HEK293 (cell line): Measurements from ENCODE around the gene NKX2-8.

Experiments used
- CTCF ChIA-PET: fragments of 350-600 bp; formaldehyde crosslinking; extraction: SDS; loops from one replicate; lab custom pipeline; 2021; ENCODE audit warnings: antibody characterized with exemption; lab: Yijun Ruan, JAX
- POLR2A ChIA-PET: fragments of 300-600 bp; formaldehyde crosslinking; extraction: SDS; loops from one replicate; lab custom pipeline; 2020; ENCODE audit warnings: antibody characterized with exemption, inconsistent platforms; lab: Yijun Ruan, JAX
- H3K27ac ChIP-seq: fragments of 200-500 bp; sonication (Bioruptor generic); 2 replicates; pipeline ENCODE4 v1.5.1; 2014; ENCODE audit warnings: low read depth, low read length, control low read depth, inconsistent platforms; ENCODE audit errors: extremely low read depth
- H3K36me3 ChIP-seq, 2 experiments: fragments of 200-500 bp in 1 of 2; sonication (Bioruptor generic) in 1 of 2; 1 replicate in 1 of 2; 2 replicates in 1 of 2; pipeline ENCODE4 v1.5.1; 2014 to 2017; ENCODE audit warnings: inconsistent platforms in 2 of 2, low read length in 2 of 2; ENCODE audit not compliant: control insufficient read depth in 2 of 2, insufficient read depth in 1 of 2
- H3K4me1 ChIP-seq: fragments of 200-500 bp; sonication (Bioruptor generic); 2 replicates; pipeline ENCODE4 v1.5.1; 2014; ENCODE audit warnings: mild to moderate bottlenecking, low read length, inconsistent platforms; ENCODE audit not compliant: control insufficient read depth, insufficient read depth
- H3K4me3 ChIP-seq: 2 replicates; pipeline ENCODE4 v1.5.1; 2011; ENCODE audit warnings: low read depth, mild to moderate bottlenecking, control low read depth, low read length, moderate library complexity
- H3K9me3 ChIP-seq: fragments of 200-500 bp; sonication (Bioruptor generic); 2 replicates; pipeline ENCODE4 v1.5.1; 2014; ENCODE audit warnings: low read depth, low read length, inconsistent platforms; ENCODE audit not compliant: control insufficient read depth, insufficient read depth
- KLF10 ChIP-seq: fragments of 450-650 bp; IDR thresholded peaks from 2 replicates; pipeline ENCODE4 v1.5.1; 2018; ENCODE audit warnings: missing biosample characterization, mild to moderate bottlenecking, missing genetic modification characterization
- OSR2 ChIP-seq: fragments of 450-650 bp; formaldehyde crosslinking; IDR thresholded peaks from 2 replicates; pipeline ENCODE4 v1.5.1; 2016; ENCODE audit warnings: missing biosample characterization, missing genetic modification characterization
- RBAK ChIP-seq: fragments of 450-650 bp; formaldehyde crosslinking; IDR thresholded peaks from 2 replicates; pipeline ENCODE4 v1.5.1; 2016; ENCODE audit warnings: missing biosample characterization, missing genetic modification characterization
- WT1 ChIP-seq: fragments of 450-650 bp; formaldehyde crosslinking; IDR thresholded peaks from 2 replicates; pipeline ENCODE4 v1.5.1; 2016; ENCODE audit warnings: missing biosample characterization, missing genetic modification characterization
- YY1 ChIP-seq: fragments of 450-650 bp; formaldehyde crosslinking; IDR thresholded peaks from 2 replicates; pipeline ENCODE4 v1.5.1; 2018; ENCODE audit warnings: missing biosample characterization, missing genetic modification characterization
- ZEB2 ChIP-seq: fragments of 450-650 bp; formaldehyde crosslinking; IDR thresholded peaks from 2 replicates; pipeline ENCODE4 v1.5.1; 2016; ENCODE audit warnings: missing biosample characterization, missing genetic modification characterization
- ZNF114 ChIP-seq: fragments of 450-650 bp; formaldehyde crosslinking; IDR thresholded peaks from 2 replicates; pipeline ENCODE4 v1.5.0; 2017; ENCODE audit warnings: missing biosample characterization, missing genetic modification characterization
- ZNF138 ChIP-seq: fragments of 450-650 bp; formaldehyde crosslinking; IDR thresholded peaks from 2 replicates; pipeline ENCODE4 v1.5.1; 2016; ENCODE audit warnings: missing biosample characterization, missing genetic modification characterization, borderline replicate concordance
- ZNF354C ChIP-seq: fragments of 450-650 bp; formaldehyde crosslinking; IDR thresholded peaks from 2 replicates; pipeline ENCODE4 v1.5.1; 2016; ENCODE audit warnings: missing biosample characterization, missing genetic modification characterization, low read depth, borderline replicate concordance
- ZNF473 ChIP-seq: fragments of 450-650 bp; formaldehyde crosslinking; IDR thresholded peaks from 2 replicates; pipeline ENCODE4 v1.5.1; 2017; ENCODE audit warnings: missing biosample characterization, missing genetic modification characterization
- ZNF514 ChIP-seq: fragments of 450-650 bp; formaldehyde crosslinking; IDR thresholded peaks from 2 replicates; pipeline ENCODE4 v1.5.1; 2016; ENCODE audit warnings: missing biosample characterization, missing genetic modification characterization
- ZNF560 ChIP-seq: fragments of 450-650 bp; formaldehyde crosslinking; IDR thresholded peaks from 2 replicates; pipeline ENCODE4 v1.5.1; 2017; ENCODE audit warnings: missing biosample characterization, missing genetic modification characterization, borderline replicate concordance
- ZNF561 ChIP-seq: fragments of 450-650 bp; IDR thresholded peaks from 2 replicates; pipeline ENCODE4 v1.5.1; 2018; ENCODE audit warnings: missing biosample characterization, missing genetic modification characterization, borderline replicate concordance
- ZNF585B ChIP-seq: fragments of 450-650 bp; formaldehyde crosslinking; IDR thresholded peaks from 2 replicates; pipeline ENCODE4 v1.5.1; 2016; ENCODE audit warnings: missing biosample characterization, missing genetic modification characterization
- ZNF623 ChIP-seq: fragments of 450-650 bp; formaldehyde crosslinking; IDR thresholded peaks from 2 replicates; pipeline ENCODE4 v1.5.1; 2016; ENCODE audit warnings: missing biosample characterization, missing genetic modification characterization
- ZNF664 ChIP-seq: fragments of 450-650 bp; formaldehyde crosslinking; IDR thresholded peaks from 2 replicates; pipeline ENCODE4 v1.5.1; 2016; ENCODE audit warnings: missing biosample characterization, missing genetic modification characterization
- ZNF677 ChIP-seq: fragments of 450-650 bp; IDR thresholded peaks from 2 replicates; pipeline ENCODE4 v1.5.0; 2018; ENCODE audit warnings: missing biosample characterization, mild to moderate bottlenecking, missing genetic modification characterization, moderate library complexity
- ZNF777 ChIP-seq: fragments of 450-650 bp; formaldehyde crosslinking; IDR thresholded peaks from 2 replicates; pipeline ENCODE4 v1.5.1; 2017; ENCODE audit warnings: missing biosample characterization, missing genetic modification characterization, borderline replicate concordance
- TF ChIP-seq, protein P1 (sequence below): fragments of 450-650 bp; formaldehyde crosslinking; conservative IDR thresholded peaks from 2 replicates; pipeline ENCODE4 v1.5.1; 2016; ENCODE audit warnings: low read depth, missing biosample characterization, missing genetic modification characterization
- TF ChIP-seq, protein P2 (sequence below): fragments of 450-650 bp; formaldehyde crosslinking; IDR thresholded peaks from 2 replicates; pipeline ENCODE4 v1.5.1; 2017; ENCODE audit warnings: missing biosample characterization, mild to moderate bottlenecking, missing genetic modification characterization, moderate library complexity

The NKX2-8 gene

DNA sequence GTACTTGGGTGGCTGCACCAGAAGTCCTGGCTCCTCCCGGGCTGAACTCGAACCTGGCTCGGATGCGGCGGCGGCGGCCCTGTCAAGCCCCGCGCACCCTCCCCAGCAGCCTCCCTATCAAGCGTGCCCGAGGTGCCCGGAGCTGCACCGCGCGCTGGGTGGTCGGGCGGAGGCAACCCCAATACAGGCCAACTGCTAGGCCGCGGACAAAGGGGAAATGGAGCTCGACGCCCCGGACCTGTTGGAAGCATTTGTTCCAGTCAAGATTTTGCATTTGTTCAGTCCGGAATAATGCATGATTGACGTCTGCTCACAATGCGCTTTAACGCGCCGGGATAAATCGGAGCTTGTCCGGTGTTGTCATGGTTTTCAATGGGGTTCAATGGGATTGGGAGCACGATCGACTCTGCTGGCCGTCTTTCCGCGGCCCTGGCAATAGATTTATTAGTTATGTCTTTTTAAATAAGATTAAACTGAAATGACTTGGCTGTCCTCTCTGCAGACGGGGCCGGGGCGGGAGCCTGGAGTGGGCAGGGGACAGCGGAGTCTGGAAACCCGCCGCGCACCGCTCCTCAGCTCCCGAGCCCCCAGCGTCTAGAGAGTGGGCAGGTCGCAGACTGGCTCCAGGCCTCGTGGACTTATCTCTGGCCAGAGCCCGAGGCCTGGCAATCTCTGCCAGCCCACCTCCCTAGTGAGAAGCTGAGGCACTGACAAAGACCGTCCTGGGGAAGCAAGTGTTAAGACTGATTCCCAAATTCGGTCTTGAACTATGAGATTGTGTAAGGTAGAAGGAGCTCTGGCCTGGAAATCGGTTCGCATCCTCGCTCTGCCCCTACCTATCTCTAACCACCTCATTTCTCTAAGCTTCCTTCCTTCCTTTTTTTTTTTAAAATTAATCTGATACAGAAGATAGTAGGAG is 1.7 kb upstream of the NKX2-8 start:
- H3K36me3 ChIP-seq: no peaks in the 10 kb centered on the region
- TF ChIP-seq ZNF514 (no peak), ZNF664 (tag by site-specific recombination) (no peak), ZNF138 (tag by site-specific recombination) (no peak), RBAK (no peak), YY1 (tag by site-specific recombination) (no peak), ZNF623 (tag by site-specific recombination) (no peak), ZEB2 (tag by site-specific recombination) (no peak), ZNF585B (tag by site-specific recombination) (no peak), ZNF677 (tag by site-specific recombination) (no peak), ZNF354C (tag by site-specific recombination) (no peak), ZNF114 (tag by site-specific recombination) (no peak), ZNF560 (tag by site-specific recombination) (no peak), WT1 (no peak), ZNF473 (no peak), KLF10 (tag by site-specific recombination) (no peak), ZNF561 (tag by site-specific recombination) (no peak), ZNF777 (tag by site-specific recombination) (no peak), OSR2 (tag by site-specific recombination) (no peak)
- TF ChIP-seq, protein P1, sequence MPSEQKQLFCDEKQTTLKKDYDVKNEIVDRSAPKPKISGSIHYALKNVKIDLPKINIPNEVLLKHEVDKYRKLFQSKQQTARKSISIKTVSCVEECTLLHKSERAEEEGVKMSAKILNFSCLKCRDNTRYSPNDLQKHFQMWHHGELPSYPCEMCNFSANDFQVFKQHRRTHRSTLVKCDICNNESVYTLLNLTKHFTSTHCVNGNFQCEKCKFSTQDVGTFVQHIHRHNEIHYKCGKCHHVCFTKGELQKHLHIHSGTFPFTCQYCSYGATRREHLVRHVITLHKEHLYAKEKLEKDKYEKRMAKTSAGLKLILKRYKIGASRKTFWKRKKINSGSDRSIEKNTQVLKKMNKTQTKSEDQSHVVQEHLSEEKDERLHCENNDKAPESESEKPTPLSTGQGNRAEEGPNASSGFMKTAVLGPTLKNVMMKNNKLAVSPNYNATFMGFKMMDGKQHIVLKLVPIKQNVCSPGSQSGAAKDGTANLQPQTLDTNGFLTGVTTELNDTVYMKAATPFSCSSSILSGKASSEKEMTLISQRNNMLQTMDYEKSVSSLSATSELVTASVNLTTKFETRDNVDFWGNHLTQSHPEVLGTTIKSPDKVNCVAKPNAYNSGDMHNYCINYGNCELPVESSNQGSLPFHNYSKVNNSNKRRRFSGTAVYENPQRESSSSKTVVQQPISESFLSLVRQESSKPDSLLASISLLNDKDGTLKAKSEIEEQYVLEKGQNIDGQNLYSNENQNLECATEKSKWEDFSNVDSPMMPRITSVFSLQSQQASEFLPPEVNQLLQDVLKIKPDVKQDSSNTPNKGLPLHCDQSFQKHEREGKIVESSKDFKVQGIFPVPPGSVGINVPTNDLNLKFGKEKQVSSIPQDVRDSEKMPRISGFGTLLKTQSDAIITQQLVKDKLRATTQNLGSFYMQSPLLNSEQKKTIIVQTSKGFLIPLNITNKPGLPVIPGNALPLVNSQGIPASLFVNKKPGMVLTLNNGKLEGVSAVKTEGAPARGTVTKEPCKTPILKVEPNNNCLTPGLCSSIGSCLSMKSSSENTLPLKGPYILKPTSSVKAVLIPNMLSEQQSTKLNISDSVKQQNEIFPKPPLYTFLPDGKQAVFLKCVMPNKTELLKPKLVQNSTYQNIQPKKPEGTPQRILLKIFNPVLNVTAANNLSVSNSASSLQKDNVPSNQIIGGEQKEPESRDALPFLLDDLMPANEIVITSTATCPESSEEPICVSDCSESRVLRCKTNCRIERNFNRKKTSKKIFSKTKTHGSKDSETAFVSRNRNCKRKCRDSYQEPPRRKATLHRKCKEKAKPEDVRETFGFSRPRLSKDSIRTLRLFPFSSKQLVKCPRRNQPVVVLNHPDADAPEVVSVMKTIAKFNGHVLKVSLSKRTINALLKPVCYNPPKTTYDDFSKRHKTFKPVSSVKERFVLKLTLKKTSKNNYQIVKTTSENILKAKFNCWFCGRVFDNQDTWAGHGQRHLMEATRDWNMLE (tag by site-specific recombination): no peak
- TF ChIP-seq, protein P2, sequence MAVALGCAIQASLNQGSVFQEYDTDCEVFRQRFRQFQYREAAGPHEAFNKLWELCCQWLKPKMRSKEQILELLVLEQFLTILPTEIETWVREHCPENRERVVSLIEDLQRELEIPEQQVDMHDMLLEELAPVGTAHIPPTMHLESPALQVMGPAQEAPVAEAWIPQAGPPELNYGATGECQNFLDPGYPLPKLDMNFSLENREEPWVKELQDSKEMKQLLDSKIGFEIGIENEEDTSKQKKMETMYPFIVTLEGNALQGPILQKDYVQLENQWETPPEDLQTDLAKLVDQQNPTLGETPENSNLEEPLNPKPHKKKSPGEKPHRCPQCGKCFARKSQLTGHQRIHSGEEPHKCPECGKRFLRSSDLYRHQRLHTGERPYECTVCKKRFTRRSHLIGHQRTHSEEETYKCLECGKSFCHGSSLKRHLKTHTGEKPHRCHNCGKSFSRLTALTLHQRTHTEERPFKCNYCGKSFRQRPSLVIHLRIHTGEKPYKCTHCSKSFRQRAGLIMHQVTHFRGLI: no peak
- H3K4me3 ChIP-seq: no peak overlapping the region
- ChIA-PET CTCF (interaction anchor here (1.7 kb wide), 1 partner anchor 21 kb away, joined by 5 read pairs; no protein-coding TSS in a partner anchor), POLR2A (no interaction called here)
- no peaks in the 10 kb centered on the region for H3K4me1 ChIP-seq
- H3K9me3 ChIP-seq: no peaks in the 10 kb centered on the region
- no peak overlapping the region for H3K27ac ChIP-seq
